Breast epithelium (tissue), 4 donors: ENCODE measurements around the gene CCR8. TPM values are rescaled to one million over a fixed set of nuclear protein-coding genes. Genes with fewer than 3 reads are reported as not detected.
"Not testable (repeated sequence)": the region's sequence is repeated elsewhere in the genome, so short reads cannot be mapped to it uniquely, and the experiment has no call there.

ENCODE experiments used
- DNase-seq, 2 donors: peaks; one replicate each; pipeline ENCODE4 v3.0.0-alpha.2; 2019; ENCODE audit warnings: low spot score in 2 of 2
- H3K27ac ChIP-seq, 2 donors: fragments of 200-600 bp; sonication (generic) in 1 of 2; one replicate each; pipeline ENCODE4 v1.5.1; 2016 to 2019; ENCODE audit warnings: mild to moderate bottlenecking in 1 of 2
- H3K27me3 ChIP-seq, 2 donors: fragments of 200-600 bp; sonication (generic) in 1 of 2; one replicate each; pipeline versions ENCODE4 v1.5.1 to v1.6.0; 2017 to 2019; ENCODE audit warnings: control low read depth in 1 of 2, mild to moderate bottlenecking in 1 of 2
- H3K36me3 ChIP-seq: fragments of 200-600 bp; one replicate; pipeline ENCODE4 v1.5.1; 2019
- H3K4me1 ChIP-seq, 2 donors: fragments of 200-600 bp; sonication (generic); one replicate each; pipeline ENCODE4 v1.5.1; 2016 to 2019; ENCODE audit warnings: control low read depth in 1 of 2
- H3K4me3 ChIP-seq, 3 donors: fragments of 200-600 bp; sonication (generic); 1 replicate in 2 of 3; 2 replicates in 1 of 3; pipeline ENCODE4 v1.5.1; 2016 to 2019; ENCODE audit warnings: mild to moderate bottlenecking in 3 of 3, moderate library complexity in 2 of 3
- H3K9me3 ChIP-seq, 2 donors: fragments of 200-600 bp; sonication (generic) in 1 of 2; one replicate each; pipeline ENCODE4 v1.5.1; 2016 to 2019; ENCODE audit warnings: control low read depth in 1 of 2
- CTCF ChIP-seq, 3 donors: fragments of 450-650 bp; IDR thresholded peaks; one replicate each; pipeline ENCODE4 v1.5.1; 2016 to 2017; ENCODE audit warnings: antibody characterized with exemption in 3 of 3, mild to moderate bottlenecking in 3 of 3, moderate library complexity in 3 of 3
- POLR2A ChIP-seq: fragments of 450-650 bp; IDR thresholded peaks from one replicate; pipeline ENCODE4 v1.6.1; 2016; ENCODE audit warnings: antibody characterized with exemption, mild to moderate bottlenecking, moderate library complexity
- POLR2AphosphoS5 ChIP-seq, 3 donors: sonication (generic); formaldehyde crosslinking; IDR thresholded peaks; one replicate each; pipeline ENCODE4 v1.6.1; 2017; ENCODE audit warnings: antibody characterized with exemption in 3 of 3
- intact Hi-C: fragments of 100-400 bp; cut with DNase I; formaldehyde crosslinking; loops from one replicate; pipeline ENCODE4 v1.15.1; 2023; ENCODE audit warnings: low total_unique reads
- total RNA-seq, 3 donors: library from RNA; depleted of rRNA; stranded (reverse); fragments of >200 nt; gene quantifications; one replicate each; pipeline ENCODE4 v1.1.0, GENCODE V29; 2016

Gene CCR8
- total RNA-seq, 3 donors from 2014 or later: not detected

- Histone ChIP-seq H3K4me1 (no peaks in the 10 kb centered on the region), H3K9me3 (peaks cover 0 to 8% of the 10 kb centered on the region in 2 donors), H3K27me3 (no peaks in the 10 kb centered on the region), H3K4me3 (no peak overlapping the region), H3K27ac (no peak overlapping the region), H3K36me3 (no peaks in the 10 kb centered on the region)
- intact Hi-C loops: no loop called here
- no peak for TF ChIP-seq POLR2A
- no peak for TF ChIP-seq CTCF (IDR thresholded peaks at IDR 0.05)
- no peak for TF ChIP-seq POLR2AphosphoS5 (IDR thresholded peaks at IDR 0.05)
- no peak for DNase-seq
Measured at GRCh38 chr3:39315420-39315819, 14.1 kb upstream of the CCR8 start.

GRCh38 chr3:39317571-39318169, 11.8 kb upstream of the CCR8 start:
- no peak for TF ChIP-seq POLR2AphosphoS5 (IDR thresholded peaks at IDR 0.05)
- TF ChIP-seq POLR2A: no peak
- TF ChIP-seq CTCF (IDR thresholded peaks at IDR 0.05): no peak
- no peak overlapping the region for H3K4me3 ChIP-seq
- H3K27ac ChIP-seq: no peak overlapping the region
- H3K27me3 ChIP-seq: no peaks in the 10 kb centered on the region
- DNase-seq: no peak
- H3K36me3 ChIP-seq: no peaks in the 10 kb centered on the region
- intact Hi-C loops: no loop called here
- peaks cover 0 to 8% of the 10 kb centered on the region in 2 donors for H3K9me3 ChIP-seq
- no peaks in the 10 kb centered on the region for H3K4me1 ChIP-seq

- H3K27me3 ChIP-seq: no peaks in the 10 kb centered on the region
- H3K27ac ChIP-seq: no peak overlapping the region
- peaks cover 0 to 8% of the 10 kb centered on the region in 2 donors for H3K9me3 ChIP-seq
- H3K36me3 ChIP-seq: no peaks in the 10 kb centered on the region
- intact Hi-C loops: no loop called here
- TF ChIP-seq POLR2AphosphoS5 (IDR thresholded peaks at IDR 0.05) (no peak), POLR2A (no peak), CTCF (IDR thresholded peaks at IDR 0.05) (no peak)
- H3K4me3 ChIP-seq: no peak overlapping the region
- no peaks in the 10 kb centered on the region for H3K4me1 ChIP-seq
- no peak for DNase-seq
Measured at GRCh38 chr3:39318301-39318700, 11.2 kb upstream of the CCR8 start.

- intact Hi-C loops: no loop called here
- TF ChIP-seq POLR2AphosphoS5 (IDR thresholded peaks at IDR 0.05) (no peak), CTCF (IDR thresholded peaks at IDR 0.05) (no peak), POLR2A (no peak)
- Histone ChIP-seq H3K4me1 (no peaks in the 10 kb centered on the region), H3K9me3 (peaks cover 0 to 6% of the 10 kb centered on the region in 2 donors), H3K36me3 (no peaks in the 10 kb centered on the region), H3K27me3 (no peaks in the 10 kb centered on the region), H3K4me3 (no peak overlapping the region), H3K27ac (no peak overlapping the region)
- no peak for DNase-seq
Measured at GRCh38 chr3:39319249-39319648, 10.3 kb upstream of the CCR8 start.

- H3K27me3 ChIP-seq, intact Hi-C loops, H3K4me3 ChIP-seq, H3K9me3 ChIP-seq, DNase-seq, H3K27ac ChIP-seq, H3K36me3 ChIP-seq, H3K4me1 ChIP-seq: not testable (repeated sequence)
Measured at GRCh38 chr3:39321574-39321983, 7.9 kb upstream of the CCR8 start.

DNA sequence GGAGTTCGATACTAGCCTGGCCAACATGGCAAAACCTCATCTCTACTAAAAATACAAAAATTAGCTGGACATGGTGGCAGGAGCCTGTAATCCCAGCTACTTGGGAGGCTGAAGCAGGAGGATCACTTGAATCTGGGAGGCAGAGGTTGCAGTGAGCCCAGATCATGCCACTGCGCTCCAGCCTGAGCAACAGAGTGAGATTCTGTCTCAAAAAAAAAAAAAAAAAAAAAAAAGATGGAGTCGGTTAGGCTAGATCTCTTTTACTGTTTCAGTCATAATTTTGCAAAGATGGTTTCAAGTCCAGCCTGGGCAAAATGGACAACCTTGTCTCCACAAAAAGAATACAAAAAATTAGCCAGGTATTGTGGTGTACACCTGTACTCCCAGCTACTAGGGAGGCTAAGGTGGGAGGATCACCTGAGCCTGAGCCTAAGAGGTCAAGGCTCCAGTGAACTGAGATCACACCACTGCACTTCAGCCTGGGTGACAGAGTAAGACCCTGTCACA, 7.2 kb upstream of the CCR8 start:
- H3K36me3 ChIP-seq, H3K4me1 ChIP-seq, intact Hi-C loops, H3K27me3 ChIP-seq, DNase-seq, H3K9me3 ChIP-seq, H3K27ac ChIP-seq, H3K4me3 ChIP-seq: not testable (repeated sequence)
